HepG2 (cell line): Measurements from ENCODE around the gene MYCBPAP.

ENCODE experiments used
- FOXP1 ChIP-seq, 2 experiments: fragments of 450-650 bp in 1 of 2; IDR thresholded peaks; 2 replicates each; pipeline ENCODE4 v1.6.1; 2017 to 2018; ENCODE audit warnings: antibody characterized with exemption in 1 of 2
- HDAC2 ChIP-seq: sonication (generic); formaldehyde crosslinking; IDR thresholded peaks from 2 replicates; pipeline ENCODE4 v1.4.0; 2020; ENCODE audit warnings: missing genetic modification reagents
- HDAC6 ChIP-seq: fragments of 200-600 bp; sonication (generic); IDR thresholded peaks from 2 replicates; pipeline ENCODE4 v1.7.0; 2017; ENCODE audit warnings: mild to moderate bottlenecking, antibody characterized with exemption, low read length, low read depth
- NCOA1 ChIP-seq: sonication (generic); formaldehyde crosslinking; IDR thresholded peaks from 2 replicates; pipeline ENCODE4 v1.9.0; 2021; ENCODE audit warnings: missing genetic modification reagents
- SIN3A ChIP-seq: IDR thresholded peaks from 2 replicates; pipeline ENCODE4 v1.6.1; 2011; ENCODE audit warnings: low read depth, mild to moderate bottlenecking, control low read depth, low read length, borderline replicate concordance

- TF ChIP-seq HDAC6 (no peak), FOXP1 (IDR thresholded peaks at IDR 0.05) (no peak), FOXP1 (CRISPR knock-in tag; IDR thresholded peaks at IDR 0.05) (no peak), HDAC2 (CRISPR knock-in tag) (no peak), NCOA1 (CRISPR knock-in tag) (no peak), SIN3A (no peak)
Observed at GRCh38 chr17:50551433-50551815, 43.2 kb downstream of the MYCBPAP start.
